Panc1 (cell line): ENCODE results near the gene HERC4. TPM values are rescaled to one million over a fixed set of nuclear protein-coding genes. Genes with fewer than 3 reads are reported as not detected.
A peak's percentile ranks its signal among the peaks of the same experiment; 100 is the strongest.

Experiments
- ATAC-seq: fragments of 200-7000 bp; cut with Tn5 transposase; 2 replicates; pipeline ENCODE4 v1.9.1; 2020; ENCODE audit warnings: mild to moderate bottlenecking, moderate library complexity
- BruUV-seq: library from RNA; stranded (reverse); fragments of 400-500 nt; replicated peaks from 2 replicates; lab custom pipeline; 2021; lab: Mats Ljungman, UMichigan
- CTCF ChIA-PET: fragments of 300-600 bp; sonication (Branson Sonifier 250); formaldehyde crosslinking; loops from one replicate; lab custom pipeline; 2022; ENCODE audit warnings: antibody characterized with exemption; lab: Charles Lee
- POLR2A ChIA-PET: fragments of 300-600 bp; sonication (Branson Sonifier 250); formaldehyde crosslinking; loops from one replicate; lab custom pipeline; 2022; ENCODE audit warnings: antibody characterized with exemption; lab: Charles Lee
- DNase-seq: peaks from one replicate; pipeline ENCODE4 v3.0.0-alpha.2; 2010; ENCODE audit warnings: low read depth, low spot score
- H3K27ac ChIP-seq: 2 replicates; pipeline ENCODE4 v1.5.1; 2011; ENCODE audit warnings: mild to moderate bottlenecking, low read length, inconsistent platforms
- H3K27me3 ChIP-seq: fragments of 200-500 bp; sonication (Bioruptor generic); 2 replicates; pipeline ENCODE4 v1.6.0; 2014; ENCODE audit warnings: low read length, inconsistent platforms; ENCODE audit not compliant: control insufficient read depth, insufficient read depth
- H3K36me3 ChIP-seq: fragments of 200-500 bp; sonication (Bioruptor generic); 2 replicates; pipeline ENCODE4 v1.5.1; 2014; ENCODE audit warnings: inconsistent platforms, mild to moderate bottlenecking, low read length, moderate library complexity; ENCODE audit not compliant: control insufficient read depth, insufficient read depth
- H3K4me1 ChIP-seq: 2 replicates; pipeline ENCODE4 v1.5.1; 2011; ENCODE audit warnings: inconsistent platforms, mild to moderate bottlenecking, low read length, moderate library complexity; ENCODE audit not compliant: control insufficient read depth, insufficient read depth
- H3K4me3 ChIP-seq, 2 experiments: 2 replicates each; pipeline ENCODE4 v1.5.1; 2011 to 2012; ENCODE audit warnings: low read depth in 2 of 2, low read length in 2 of 2, mild to moderate bottlenecking in 2 of 2, inconsistent platforms in 1 of 2, moderate library complexity in 1 of 2
- H3K9me3 ChIP-seq: fragments of 200-500 bp; sonication (Bioruptor generic); 2 replicates; pipeline ENCODE4 v1.5.1; 2014; ENCODE audit warnings: low read depth, mild to moderate bottlenecking, inconsistent platforms, low read length, moderate library complexity; ENCODE audit not compliant: control insufficient read depth, insufficient read depth
- CTCF ChIP-seq: fragments of 450-650 bp; IDR thresholded peaks from 2 replicates; pipeline ENCODE4 v1.5.1; 2017; ENCODE audit warnings: mild to moderate bottlenecking
- POLR2AphosphoS5 ChIP-seq: IDR thresholded peaks from 2 replicates; pipeline ENCODE4 v1.6.1; 2012; ENCODE audit warnings: mild to moderate bottlenecking, low read depth, low read length, moderate library complexity
- REST ChIP-seq, 2 experiments: IDR thresholded peaks; 2 replicates each; pipeline ENCODE4 v1.6.1; 2011 to 2012; ENCODE audit warnings: low read depth in 2 of 2, control low read depth in 1 of 2, low read length in 1 of 2, mild to moderate bottlenecking in 1 of 2, moderate library complexity in 1 of 2; ENCODE audit not compliant: insufficient read depth in 1 of 2
- SIN3A ChIP-seq: IDR thresholded peaks from 2 replicates; pipeline ENCODE4 v1.6.1; 2012; ENCODE audit warnings: low read depth, mild to moderate bottlenecking, low read length, moderate library complexity, borderline replicate concordance; ENCODE audit not compliant: insufficient read depth
- TCF7L2 ChIP-seq: IDR thresholded peaks from 2 replicates; pipeline ENCODE4 v1.6.1; 2011; ENCODE audit warnings: mild to moderate bottlenecking, low read depth, low read length, inconsistent platforms
- in situ Hi-C: cut with HindIII; loops from 2 replicates; pipeline ENCODE4 v1.10.0; 2016; ENCODE audit warnings: low sequenced_read_pairs, low pct_unique_long_range_greater_than_20kb
- intact Hi-C: fragments of 100-400 bp; cut with micrococcal nuclease; formaldehyde crosslinking; loops from one replicate; pipeline ENCODE4 v1.10.0; 2022; ENCODE audit not compliant: unreplicated experiment
- total RNA-seq: library from RNA; stranded (reverse); gene quantifications from one replicate; pipeline ENCODE4 v1.2.1, GENCODE V29; 2021; ENCODE audit not compliant: unreplicated experiment

Gene HERC4
- total RNA-seq, 1 experiment from 2014 or later, result 119 TPM

GRCh38 chr10:68086910-68087684, 12.0 kb upstream of the HERC4 start:
- no TSS peak for BruUV-seq

GRCh38 chr10:68086011-68086410, 10.9 kb upstream of the HERC4 start:
- intact Hi-C loops, result loop anchor here (10.0 kb wide), 1 partner anchor 219 kb away; no protein-coding TSS in a partner anchor
- Histone ChIP-seq H3K4me3 (no peak overlapping the region), H3K27me3 (no peaks in the 10 kb centered on the region), H3K36me3 (no peaks in the 10 kb centered on the region), H3K27ac (peak overlapping the region; percentile 100), H3K4me1 (peaks cover 70% of the 10 kb centered on the region), H3K9me3 (no peaks in the 10 kb centered on the region)
- CTCF ChIA-PET, result no interaction called here
- no peak for DNase-seq
- TF ChIP-seq SIN3A (no peak), POLR2AphosphoS5 (no peak), REST (IDR thresholded peaks at IDR 0.05; ENCODE audit: insufficient read depth in 1 of 2, low read depth in 2 of 2, low read length in 1 of 2) (no peak), CTCF (no peak)
- in situ Hi-C loops, result no loop called here
- BruUV-seq, result no TSS peak
- peak; percentile 42 for ATAC-seq
- POLR2A ChIA-PET, result interaction anchor here (0.5 to 0.8 kb wide), 2 partner anchors 48 to 194 kb away, joined by 3 read pairs; no protein-coding TSS in a partner anchor

More at GRCh38 chr10:68086910-68087684, 12.0 kb upstream of the HERC4 start:
- no peak for ATAC-seq
- Histone ChIP-seq H3K4me3 (no peak overlapping the region), H3K9me3 (no peaks in the 10 kb centered on the region), H3K27me3 (no peaks in the 10 kb centered on the region), H3K36me3 (no peaks in the 10 kb centered on the region), H3K4me1 (peaks cover 68% of the 10 kb centered on the region), H3K27ac (peak overlapping the region; percentile 100)
- ChIA-PET CTCF (no interaction called here), POLR2A (no interaction called here)
- peak; percentile 27; the same call in 1 of the 2 replicates for TF ChIP-seq TCF7L2
- TF ChIP-seq SIN3A, result no peak
- TF ChIP-seq REST (IDR thresholded peaks at IDR 0.05; ENCODE audit: insufficient read depth in 1 of 2, low read depth in 2 of 2, low read length in 1 of 2), result no peak
- TF ChIP-seq POLR2AphosphoS5, result no peak
- TF ChIP-seq CTCF, result no peak
- intact Hi-C loops, result loop anchor here (10.0 kb wide), 1 partner anchor 218 kb away; no protein-coding TSS in a partner anchor
- in situ Hi-C loops, result no loop called here
- DNase-seq, result no peak
